ENCODE data around the gene LYVE1.

GRCh38 chr11:10564696-10565318 lies 3.7 kb downstream of the LYVE1 start:
- TF ChIP-seq CTCF (IDR thresholded peaks at IDR 0.05; ENCODE audit: insufficient read depth, low read depth, low read length) (no peak), EZH2 (IDR thresholded peaks at IDR 0.05; ENCODE audit: insufficient read depth, low read length) (no peak)

Data from astrocyte (in vitro differentiated cells and primary cell).